HCEC 1CT (cell line): ENCODE measurements around the gene SKI.

Experiments
- DNase-seq: peaks from one replicate; pipeline ENCODE4 v3.0.0-alpha.2; 2017

Gene SKI

DNA sequence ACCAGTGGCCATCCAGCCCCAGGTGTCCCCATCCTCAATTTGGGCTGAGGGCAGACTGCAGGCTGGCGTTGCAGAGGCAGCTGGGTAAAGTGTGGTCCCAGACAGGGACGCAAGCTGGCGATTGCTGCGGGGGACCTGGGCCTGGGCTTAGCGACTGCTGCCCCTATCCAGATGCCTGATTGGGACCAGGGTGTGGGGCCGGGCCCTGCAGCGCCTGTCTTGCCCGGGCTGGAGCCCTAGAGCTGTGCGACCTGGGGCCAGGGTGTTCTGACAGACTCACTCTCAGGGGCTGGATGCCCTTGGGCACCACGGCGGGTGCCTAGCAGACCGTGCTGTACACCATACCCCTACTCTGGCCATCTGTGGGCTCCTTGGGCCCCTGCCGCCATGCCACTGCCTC is 17.3 kb upstream of the SKI start:
- no peak for DNase-seq

DNA sequence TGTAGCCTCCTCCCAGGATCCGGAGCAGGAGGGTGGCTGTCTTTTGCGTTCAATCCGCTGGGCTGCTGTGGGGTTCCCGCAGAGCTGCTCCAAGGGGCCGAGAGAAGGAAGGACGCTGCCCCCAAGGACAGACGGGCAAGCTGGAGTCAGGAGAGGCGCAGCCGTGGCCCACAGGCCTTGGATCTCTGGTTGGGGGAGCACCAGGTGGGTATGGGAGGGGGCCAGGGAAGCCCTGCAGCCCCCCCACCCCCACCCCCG is 15.9 kb upstream of the SKI start:
- DNase-seq, result no peak

DNA sequence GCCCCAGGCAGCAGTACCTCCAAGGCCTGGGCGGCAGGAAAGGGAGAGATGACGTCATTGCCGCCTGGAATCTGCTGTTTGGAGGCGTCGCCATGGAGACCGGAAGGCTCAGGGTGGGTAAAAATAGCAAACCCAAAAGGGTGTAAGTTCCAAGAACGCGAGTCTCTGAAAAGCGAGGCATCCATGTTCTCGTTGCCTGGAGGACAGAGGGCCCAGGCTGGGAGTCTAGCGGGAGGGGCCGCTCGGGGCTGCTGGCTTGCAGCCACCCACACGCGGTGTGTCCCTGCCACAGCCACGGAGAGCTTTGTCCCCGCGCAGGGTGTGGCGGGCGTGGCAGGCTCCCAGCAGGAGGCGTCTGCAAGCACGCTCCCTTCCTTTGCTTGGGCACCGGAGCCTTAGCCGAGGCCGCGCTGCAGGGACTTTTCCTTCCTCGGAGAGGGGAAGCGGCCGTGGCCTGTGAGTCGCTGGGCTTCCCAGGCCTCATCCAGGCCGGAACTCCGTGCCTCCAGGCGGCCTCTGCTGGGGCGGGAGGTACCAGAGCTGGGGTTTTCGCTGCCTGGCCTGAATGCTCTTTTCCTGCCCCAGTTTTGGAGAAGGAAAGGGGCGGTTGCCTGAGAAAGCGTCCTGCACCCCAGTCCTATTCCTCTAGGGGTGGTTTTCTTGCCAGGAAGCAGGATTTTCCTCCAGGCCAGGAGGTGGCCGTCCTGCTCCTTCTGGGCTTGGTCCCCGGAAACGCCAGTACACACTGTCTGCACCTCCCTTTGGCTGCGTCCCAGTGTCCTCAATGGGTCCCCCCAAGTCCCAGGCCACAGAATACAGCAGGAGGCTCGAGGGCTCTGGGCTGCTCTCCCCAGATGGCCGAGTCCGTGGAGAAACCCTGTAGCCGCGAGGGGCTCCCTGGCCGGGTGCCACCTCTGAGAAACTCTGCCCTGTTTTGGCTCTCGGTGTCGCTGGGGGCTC is 15.3 kb upstream of the SKI start:
- peak; percentile 91 for DNase-seq

DNA sequence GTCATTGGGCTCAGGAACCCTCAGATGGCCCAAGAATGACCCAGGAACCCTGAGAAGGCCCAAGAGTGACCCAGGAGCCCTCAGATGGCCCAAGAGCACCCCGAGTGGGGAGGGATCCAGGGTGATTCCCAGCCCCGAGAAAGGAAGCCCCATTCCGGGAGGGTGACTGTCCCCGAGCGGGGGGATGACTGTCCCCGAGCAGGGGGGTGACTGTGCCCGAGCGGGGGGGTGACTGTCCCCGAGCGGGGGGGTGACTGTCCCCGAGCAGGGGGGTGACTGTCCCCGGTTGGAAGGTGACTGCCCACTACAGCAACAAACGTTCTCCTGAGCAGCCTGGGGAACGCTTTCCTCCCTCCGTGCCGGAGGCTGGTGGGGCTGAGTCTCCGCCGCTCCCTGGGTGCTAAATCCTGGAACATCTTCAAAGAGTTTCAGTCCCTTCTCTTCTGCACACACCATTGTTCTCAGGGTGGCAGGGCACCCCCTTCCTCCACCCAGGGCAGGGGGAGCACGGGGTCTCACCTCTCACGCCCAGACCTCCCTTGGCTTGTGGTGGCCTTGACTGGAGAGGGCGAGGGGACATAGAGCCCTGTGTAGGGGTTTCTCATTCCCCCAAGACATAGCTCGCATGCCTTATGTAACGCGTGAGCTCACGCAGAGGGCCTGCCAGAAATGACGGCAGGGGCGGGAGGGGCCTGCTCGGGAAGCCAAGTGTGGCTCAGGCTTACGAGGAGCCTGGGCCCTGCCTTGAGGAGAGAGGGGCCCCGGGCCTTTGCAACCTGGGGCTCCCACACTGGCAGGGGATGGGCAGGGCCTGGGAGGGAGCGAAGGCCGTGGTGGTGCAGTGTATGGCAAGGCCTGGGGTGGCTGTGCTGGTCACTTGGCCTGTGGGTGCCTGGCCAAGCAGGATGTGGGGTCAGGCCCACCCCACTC is 14.3 kb upstream of the SKI start:
- no peak for DNase-seq

DNA sequence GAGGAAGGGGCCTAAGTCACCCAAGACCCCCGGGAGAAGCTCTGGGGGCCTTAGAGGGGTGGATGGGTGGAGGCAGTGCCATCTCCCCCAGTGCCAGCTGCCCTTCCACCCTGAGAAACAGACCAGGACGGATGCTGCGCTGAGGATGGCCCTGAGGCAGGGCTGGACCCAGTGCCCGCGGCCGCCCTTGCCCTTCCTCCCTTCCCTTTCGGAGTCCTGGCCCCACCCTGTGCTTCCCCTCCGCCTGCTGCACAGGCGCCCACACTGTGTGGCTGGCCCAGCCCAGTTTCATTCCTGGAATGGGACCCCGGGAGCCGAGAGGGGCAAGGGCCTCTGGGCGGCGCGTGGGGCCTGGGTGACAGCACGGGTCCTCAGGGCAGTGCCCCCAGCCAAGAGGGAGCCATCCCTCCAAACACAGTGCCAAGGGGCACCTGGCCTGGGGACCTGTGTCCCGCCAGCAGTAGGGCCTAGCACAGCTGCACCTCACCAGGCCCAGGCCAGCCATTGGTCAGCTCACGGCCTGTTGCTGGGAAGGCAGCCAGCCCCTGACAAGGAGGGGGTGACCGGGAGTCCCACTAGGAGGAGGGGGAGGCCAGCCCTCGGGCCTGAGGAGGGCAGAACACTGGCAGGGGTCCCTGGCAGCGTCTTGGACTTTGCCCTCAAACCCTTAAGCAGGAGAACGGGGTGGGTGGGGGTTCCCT is 13.4 kb upstream of the SKI start:
- no peak for DNase-seq

DNA sequence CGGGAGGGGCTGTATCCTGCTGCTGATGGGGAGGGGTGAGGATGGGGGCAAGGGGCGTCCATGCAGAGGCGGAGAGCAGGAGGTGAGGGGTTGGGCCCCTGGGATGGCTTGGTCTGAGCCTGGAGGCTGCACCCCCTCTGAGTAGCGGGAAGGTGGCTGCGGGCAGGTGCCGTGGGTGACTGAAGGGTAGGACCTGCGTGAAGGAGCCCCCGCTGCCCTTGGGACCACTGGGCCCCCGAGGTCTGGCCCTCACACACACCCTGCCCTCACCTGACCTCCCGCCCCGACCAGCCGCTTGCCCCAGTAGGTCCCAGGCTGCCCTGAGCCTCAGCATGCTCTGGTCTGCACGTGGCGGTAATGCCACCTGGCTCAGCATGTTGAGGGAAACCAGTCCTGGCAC is 12.8 kb upstream of the SKI start:
- DNase-seq, result no peak

DNA sequence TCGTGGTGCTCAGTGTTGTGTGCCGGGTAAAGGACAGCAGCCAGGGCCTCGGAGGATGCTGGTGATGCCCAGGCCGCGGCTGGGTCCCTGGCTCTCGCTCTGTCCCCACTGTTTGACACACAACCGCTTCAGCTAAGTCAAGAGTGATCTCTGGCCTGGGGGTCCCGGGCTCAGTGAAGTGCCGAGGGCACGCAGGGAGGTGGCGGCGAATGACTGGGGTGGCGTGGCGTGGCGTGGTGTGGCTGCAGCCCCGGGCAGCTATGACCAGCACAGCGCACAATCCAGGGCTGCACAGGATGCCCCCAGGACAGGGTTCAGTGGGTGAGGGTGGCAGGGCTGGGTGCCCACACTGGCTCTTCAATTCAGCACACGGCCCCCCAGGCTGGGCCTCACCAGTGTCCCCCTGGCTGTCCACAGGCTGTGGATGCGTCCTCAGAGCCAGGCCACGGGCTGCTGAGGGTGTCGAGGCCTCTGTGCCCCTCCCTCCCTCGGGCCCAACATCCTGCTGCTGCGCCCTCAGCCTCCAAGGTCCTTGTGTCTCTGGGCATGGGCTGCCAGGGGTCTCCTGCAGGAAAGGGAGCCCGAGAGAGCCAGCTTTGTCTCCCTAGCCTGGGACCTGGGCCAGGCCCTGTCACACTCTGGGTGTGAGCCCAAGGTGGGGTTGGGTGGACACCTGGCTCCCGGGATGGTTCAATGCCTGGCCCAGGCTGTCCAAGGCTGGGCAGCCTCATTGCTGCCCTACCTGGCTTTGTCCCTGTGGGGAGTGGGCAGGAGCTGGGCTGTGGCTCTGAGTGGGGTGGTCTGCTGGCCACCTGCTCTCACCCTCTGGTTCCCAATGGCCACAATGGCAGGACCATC is 12.0 kb upstream of the SKI start:
- DNase-seq, result no peak

DNA sequence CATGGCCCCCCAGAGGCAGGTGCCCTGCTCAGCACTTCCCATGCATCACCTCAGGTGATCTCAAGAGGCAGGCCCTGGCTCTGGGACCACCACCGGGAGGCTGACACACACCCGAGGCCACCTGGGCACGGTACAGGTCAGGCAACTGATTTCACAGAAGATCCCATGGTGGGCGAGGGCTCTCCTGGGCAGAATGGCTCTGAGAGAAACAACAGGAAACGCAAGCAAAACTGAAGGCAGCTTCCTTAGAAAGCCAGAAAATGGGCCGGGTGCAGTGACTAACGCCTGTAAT is 11.4 kb upstream of the SKI start:
- DNase-seq, result no peak

DNA sequence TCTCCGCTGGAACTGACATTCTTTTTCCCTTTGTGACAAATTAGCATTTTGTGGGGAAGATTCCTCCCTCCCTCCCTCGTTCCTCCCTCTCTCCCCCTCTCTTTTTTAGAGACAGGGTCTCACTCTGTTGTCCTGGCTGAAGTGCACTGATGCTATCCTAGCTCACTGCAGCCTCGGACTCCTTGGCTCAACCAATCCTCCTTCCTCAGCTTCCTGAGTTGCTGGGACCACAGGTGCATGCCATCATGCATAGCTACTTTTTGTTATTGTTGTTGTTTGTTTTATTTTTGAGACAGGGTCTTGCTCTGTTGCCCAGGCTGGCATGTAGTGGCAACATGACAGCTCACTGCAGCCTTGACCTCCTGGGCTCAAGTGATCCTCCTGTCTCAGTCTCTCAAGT is 6.8 kb upstream of the SKI start:
- no peak for DNase-seq

DNA sequence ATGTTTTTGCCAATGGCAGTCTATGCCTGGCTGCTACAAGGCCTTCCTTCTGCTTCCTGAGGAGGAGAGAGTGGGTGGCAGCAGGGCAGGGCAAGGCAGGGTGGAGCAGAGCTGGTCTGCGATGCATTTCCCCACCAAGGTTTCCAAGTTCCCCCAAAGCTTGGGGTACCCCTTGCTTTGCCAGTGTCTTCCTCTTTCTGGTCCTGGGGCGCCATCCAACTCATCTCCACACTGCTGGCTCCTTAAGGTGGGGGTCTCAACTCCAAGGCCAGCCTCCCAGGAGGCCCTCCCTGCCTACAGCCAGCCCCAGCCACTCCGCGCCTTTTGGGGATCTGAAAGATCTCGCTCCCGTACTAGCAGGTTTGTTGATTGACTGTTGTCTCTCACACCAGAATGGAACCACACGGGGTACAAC is 3.9 kb upstream of the SKI start:
- DNase-seq, result no peak

DNA sequence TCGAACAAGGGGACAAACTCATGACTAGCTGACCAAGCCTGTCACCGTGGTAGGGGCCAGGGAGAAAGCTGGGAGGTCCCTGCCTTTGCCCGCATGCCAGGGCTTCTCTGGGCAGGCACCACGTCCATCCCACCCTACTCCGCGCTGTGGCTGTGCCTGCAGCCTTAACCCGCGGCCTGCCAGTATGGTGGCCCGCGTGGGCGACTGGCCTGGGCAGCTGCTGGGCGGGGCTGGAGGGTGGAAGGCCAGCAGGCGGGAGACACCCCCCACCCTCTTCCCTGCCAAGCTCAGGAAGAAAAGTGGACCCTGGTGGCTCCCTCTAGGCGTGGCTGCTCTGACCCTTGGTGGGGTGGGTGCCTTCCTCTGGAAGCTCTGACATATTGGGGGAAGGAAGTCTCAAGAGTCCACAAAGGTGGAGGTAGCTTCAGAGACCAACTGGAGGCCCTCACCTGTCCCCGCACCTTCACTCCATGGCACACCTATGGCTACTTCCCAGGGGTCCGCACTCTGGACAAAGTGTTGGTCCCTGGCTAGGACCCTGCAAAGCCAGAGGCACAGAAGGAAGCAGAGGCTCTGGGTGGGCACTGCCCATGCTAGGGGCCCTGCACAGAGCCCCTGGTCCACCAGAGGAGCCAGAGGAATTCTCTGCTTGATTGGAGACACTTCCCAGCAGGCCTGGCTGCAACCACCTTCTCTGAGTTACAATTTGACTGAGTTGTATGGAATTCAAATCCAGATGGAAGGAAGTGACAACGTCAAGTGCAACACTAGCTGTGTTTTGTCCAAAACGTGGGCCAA is 3.3 kb upstream of the SKI start:
- no peak for DNase-seq

DNA sequence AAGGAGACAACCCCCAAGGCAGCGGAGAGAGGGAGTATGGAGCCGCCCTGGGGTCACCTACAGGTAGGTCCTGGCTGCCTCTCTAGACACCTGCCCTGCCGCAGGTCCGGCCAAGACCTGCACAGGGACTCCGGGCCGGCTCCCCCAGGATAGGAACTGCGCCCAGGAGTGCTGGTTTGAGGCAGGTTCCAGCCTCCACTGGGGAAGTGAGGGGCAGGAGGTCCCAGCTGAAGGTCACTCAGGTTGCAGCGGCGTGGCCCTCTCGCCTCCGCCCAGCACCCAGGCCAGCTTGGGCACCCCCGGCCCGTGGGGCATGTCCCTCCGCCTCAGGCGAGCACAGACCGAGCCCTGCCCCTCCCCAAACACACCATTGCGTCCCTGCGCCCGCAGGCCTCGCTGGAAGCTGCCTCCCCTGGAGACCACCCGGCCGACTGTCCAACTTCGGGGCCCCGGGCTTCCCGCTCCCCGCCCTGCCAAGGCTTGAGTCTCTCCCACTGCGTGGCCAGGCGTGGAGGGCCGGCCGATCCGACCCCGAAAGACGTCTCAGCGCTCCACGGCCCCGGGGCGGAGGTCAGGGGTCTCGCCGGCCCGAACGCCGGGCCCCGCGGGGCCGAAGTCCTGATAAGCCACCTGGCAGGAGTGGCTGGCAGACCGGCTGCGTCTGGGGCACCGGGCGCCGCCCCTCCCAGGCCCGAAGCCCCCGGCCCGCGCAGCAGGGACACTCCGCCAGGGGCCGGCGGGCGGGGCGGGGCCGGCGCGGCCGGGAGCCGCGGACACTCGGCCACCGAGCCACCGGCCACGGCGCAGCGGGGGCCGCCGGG is 1.4 kb upstream of the SKI start:
- no peak for DNase-seq

DNA sequence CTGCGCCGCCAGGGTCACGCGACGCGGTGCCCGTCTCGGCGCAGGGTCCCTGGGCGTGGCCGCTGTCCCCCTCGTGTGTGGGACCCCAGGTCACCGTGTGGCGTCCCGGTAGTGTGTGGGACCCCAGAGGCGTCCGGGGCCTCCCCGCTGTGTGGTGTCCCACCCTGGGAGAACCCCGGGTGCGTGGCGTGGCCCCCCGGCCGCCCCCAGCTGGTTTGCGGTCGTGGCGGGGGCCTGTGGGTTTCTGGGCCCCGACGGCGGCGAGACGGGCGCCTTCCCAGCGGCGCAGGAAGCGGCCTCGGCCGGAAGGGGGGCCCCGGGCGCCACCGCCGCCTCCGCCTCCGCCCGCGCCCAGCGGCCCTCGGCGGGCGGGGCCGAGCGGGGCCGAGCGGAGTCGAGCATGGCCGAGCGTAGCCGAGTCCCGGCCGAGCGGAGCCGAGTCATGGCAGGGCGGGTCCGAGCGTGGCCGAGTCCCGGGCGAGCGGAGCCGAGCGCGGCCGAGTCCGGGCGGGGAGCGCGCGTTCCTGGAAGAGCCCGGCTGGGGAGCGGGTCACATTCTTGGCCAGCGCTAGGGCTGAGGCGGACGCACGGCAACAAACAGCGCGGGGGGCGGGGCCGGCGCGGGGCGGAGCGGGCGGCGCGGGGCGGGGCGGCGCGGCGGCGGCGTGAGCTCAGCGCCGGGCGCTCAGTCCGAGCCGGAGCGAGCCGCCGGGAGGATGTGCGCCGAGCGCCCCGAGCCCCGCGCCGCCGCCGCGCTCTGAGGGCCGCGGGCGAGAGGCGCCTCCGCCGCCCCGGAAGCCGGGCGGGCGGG is 568 bp upstream of the SKI start:
- DNase-seq, result peak; percentile 97

DNA sequence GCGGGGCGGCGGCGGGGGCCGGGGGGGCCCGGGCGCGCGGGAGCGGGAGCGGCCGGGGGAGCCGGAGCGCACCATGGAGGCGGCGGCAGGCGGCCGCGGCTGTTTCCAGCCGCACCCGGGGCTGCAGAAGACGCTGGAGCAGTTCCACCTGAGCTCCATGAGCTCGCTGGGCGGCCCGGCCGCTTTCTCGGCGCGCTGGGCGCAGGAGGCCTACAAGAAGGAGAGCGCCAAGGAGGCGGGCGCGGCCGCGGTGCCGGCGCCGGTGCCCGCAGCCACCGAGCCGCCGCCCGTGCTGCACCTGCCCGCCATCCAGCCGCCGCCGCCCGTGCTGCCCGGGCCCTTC is 546 bp downstream of the SKI start:
- no peak for DNase-seq

DNA sequence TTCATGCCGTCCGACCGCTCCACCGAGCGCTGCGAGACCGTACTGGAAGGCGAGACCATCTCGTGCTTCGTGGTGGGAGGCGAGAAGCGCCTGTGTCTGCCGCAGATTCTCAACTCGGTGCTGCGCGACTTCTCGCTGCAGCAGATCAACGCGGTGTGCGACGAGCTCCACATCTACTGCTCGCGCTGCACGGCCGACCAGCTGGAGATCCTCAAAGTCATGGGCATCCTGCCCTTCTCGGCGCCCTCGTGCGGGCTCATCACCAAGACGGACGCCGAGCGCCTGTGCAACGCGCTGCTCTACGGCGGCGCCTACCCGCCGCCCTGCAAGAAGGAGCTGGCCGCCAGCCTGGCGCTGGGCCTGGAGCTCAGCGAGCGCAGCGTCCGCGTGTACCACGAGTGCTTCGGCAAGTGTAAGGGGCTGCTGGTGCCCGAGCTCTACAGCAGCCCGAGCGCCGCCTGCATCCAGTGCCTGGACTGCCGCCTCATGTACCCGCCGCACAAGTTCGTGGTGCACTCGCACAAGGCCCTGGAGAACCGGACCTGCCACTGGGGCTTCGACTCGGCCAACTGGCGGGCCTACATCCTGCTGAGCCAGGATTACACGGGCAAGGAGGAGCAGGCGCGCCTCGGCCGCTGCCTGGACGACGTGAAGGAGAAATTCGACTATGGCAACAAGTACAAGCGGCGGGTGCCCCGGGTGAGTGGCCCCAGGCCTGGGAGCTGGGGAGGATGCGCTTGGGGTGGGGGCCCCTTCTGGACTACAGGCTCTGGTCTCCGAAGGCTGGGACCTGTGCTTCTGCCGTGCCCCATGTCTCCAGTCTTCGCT is 1.1 kb downstream of the SKI start:
- DNase-seq, result peak; percentile 72

DNA sequence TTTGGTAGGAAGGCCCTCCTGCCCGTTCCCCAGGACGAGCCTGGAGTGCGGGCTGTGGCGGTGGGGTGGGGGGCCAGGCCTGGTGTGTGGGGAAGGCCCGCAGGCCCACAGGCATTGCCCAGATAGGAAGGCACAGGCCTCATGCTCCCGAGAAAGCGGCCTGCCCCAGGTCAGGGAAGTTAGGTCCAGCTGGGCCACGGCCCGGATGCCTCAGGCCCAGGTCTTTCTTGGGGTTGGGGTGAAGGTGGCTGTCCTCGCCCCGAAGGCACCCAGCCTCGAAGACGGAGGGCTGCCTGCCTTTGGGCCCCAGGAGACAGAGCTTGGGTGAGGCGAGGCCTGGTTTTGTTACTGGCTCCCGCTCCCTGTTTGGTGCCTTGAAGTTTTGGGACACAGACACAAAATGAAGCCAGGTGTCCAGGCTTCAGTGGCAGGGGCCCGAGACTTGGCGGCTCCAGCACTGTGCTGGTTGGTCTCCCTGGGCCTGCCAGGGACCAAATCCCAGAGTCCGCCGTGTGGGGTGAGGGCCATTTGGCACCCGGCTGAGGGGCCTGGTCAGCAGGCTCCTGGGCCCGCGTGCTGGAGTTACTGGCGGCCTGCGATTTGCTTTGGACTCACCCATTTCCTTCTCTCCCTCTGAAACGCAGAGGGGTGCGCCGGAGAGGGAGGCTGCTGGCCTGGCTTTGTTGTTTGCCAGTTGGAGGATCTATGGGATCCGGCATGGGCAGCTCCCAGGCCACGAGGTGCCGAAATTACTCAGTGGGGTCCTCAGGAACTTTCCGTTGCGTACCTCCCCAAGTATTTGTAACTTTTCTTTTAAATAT is 2.0 kb downstream of the SKI start:
- DNase-seq, result peak; percentile 57

DNA sequence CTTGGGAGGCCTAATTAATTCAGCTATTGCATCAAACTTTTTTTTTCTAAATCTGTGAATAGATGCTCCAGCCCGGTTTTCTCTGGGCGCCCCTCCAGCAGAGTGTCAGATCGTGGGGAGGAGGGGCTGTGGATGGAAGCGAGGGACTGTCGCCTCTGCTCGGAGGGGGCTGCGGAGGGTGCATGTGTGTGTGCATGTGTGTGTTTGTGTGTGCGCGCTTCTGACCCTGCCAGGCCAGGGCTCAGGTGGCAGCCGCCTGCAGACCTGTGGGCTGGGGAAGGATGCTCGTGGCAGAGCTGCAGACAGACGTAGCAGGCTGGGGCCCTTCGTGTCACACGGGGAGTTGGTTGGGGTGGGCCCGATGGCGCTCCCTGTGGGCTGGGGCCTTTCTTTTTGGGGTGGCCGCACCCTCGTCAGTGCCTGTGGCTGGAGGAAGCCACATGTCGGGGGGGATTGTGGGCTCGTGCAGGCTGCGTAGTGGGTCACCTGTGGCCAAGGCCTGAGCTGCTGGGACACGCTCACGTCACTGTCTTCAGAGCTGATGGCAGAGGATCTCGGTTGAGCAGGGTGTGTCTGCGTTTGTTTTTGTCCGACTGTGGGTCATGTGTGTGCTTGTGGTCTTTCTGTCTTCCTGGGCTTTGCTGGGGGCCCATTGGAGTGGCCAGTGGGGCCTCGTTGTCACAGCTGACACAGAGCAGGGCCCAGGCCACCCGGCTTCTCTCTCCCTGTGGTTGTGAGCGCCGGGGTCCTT is 2.8 kb downstream of the SKI start:
- DNase-seq, result no peak
